Measurements from ENCODE around the gene PPP6R2.

Gene PPP6R2

GRCh38 chr22:50305923-50306566 is 37.1 kb upstream of the PPP6R2 start (continued):
- TF ChIP-seq ZNF223 (tag by site-specific recombination; IDR thresholded peaks at IDR 0.05): no peak
- TF ChIP-seq ZNF248 (tag by site-specific recombination; IDR thresholded peaks at IDR 0.05): no peak
- peak; percentile 89 for TF ChIP-seq ZNF398 (tag by site-specific recombination; IDR thresholded peaks at IDR 0.05)
- 0 out of 2 replicates have a peak, but pooled peaks have one; percentile 14 for TF ChIP-seq TSHZ1 (tag by site-specific recombination; IDR thresholded peaks at IDR 0.05; ENCODE audit: borderline replicate concordance)
- TF ChIP-seq ZNF585B (tag by site-specific recombination; IDR thresholded peaks at IDR 0.05): no peak
- TF ChIP-seq HOXD13 (CRISPR knock-in tag; IDR thresholded peaks at IDR 0.05; ENCODE audit: borderline replicate concordance): no peak
- TF ChIP-seq ZNF175 (tag by site-specific recombination; IDR thresholded peaks at IDR 0.05): no peak
- no peak for TF ChIP-seq ZNF701 (tag by site-specific recombination; IDR thresholded peaks at IDR 0.05)
- TF ChIP-seq KLF17 (tag by site-specific recombination; IDR thresholded peaks at IDR 0.05): peak; percentile 13; the same call in 1 of the 2 replicates
- TF ChIP-seq ZNF404 (tag by site-specific recombination; IDR thresholded peaks at IDR 0.05): no peak
- no peak; the same call in none of the 2 replicates for TF ChIP-seq WT1 (tag by site-specific recombination; IDR thresholded peaks at IDR 0.05)
- TF ChIP-seq YY1 (tag by site-specific recombination; IDR thresholded peaks at IDR 0.05): no peak
- no peak; the same call in 1 of the 2 replicates for TF ChIP-seq ZNF518A (tag by site-specific recombination; conservative IDR thresholded peaks at IDR 0.05; ENCODE audit: low read depth)
- TF ChIP-seq ZBTB8A (tag by site-specific recombination; IDR thresholded peaks at IDR 0.05): peak; percentile 74
- no peak for TF ChIP-seq ZNF146 (tag by site-specific recombination; IDR thresholded peaks at IDR 0.05)
- TF ChIP-seq ELK4 (IDR thresholded peaks at IDR 0.05; ENCODE audit: borderline replicate concordance, low read depth, low read length): no peak
- TF ChIP-seq ZNF350 (tag by site-specific recombination; IDR thresholded peaks at IDR 0.05): no peak
- TF ChIP-seq ZNF18 (tag by site-specific recombination; IDR thresholded peaks at IDR 0.05): no peak
- no peak for TF ChIP-seq ATF2 (tag by site-specific recombination; IDR thresholded peaks at IDR 0.05; ENCODE audit: low read depth)
- peak; percentile 97 for TF ChIP-seq GLIS1 (tag by site-specific recombination; IDR thresholded peaks at IDR 0.05)
